ENCODE data around the gene SLC27A3.

Gene SLC27A3

GRCh38 chr1:153801028-153801625 is 25.9 kb downstream of the SLC27A3 start:
- no peak for DNase-seq

GRCh38 chr1:153801786-153802697 is 26.8 kb downstream of the SLC27A3 start:
- no peak for DNase-seq

- no peak for DNase-seq
Measured at GRCh38 chr1:153803470-153804056, 28.4 kb downstream of the SLC27A3 start.

- DNase-seq: no peak
Measured at GRCh38 chr1:153804112-153804511, 28.9 kb downstream of the SLC27A3 start.

GRCh38 chr1:153805042-153805745 is 30.0 kb downstream of the SLC27A3 start:
- no peak for DNase-seq

GRCh38 chr1:153805886-153806719 is 30.9 kb downstream of the SLC27A3 start:
- no peak for DNase-seq

- DNase-seq: no peak
Measured at GRCh38 chr1:153816283-153816889, 41.2 kb downstream of the SLC27A3 start.

GRCh38 chr1:153818876-153819275 is 43.7 kb downstream of the SLC27A3 start:
- DNase-seq: no peak

DNA sequence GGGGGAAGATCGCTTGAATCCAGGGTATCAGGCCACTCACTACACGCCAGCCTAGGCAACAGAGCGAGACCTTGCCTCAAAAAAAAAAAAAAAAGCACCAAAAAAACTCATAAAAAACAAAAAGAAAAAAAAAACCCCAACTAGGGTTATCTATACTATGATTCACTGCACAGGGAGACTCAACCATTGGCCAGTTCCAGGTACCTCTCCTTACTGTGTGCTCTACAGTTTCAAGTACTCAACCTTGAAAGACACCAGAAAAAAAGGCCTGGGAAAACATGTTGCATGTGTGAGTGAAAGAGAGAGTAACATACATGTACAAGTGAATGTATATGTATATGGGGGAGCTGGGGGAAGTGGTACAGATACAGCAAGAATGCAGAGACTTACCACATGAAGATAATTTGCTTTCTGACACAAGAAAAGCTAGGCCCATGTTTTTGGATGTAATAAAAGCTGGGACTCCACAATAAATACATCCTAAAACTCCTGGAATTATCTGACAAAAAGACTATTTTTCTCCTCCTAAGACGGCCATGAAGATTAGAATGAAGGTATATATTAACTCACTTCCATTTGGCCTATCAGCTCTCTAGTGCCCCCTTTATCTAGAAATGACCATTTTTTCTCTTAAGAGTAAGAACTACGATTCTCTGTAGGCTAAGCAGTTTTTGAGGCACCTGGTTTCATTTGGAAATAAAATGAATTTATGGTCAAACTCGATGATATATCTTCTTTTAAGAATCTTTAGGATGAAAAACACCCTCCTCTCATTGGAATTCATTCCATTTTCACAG is 52.2 kb downstream of the SLC27A3 start:
- DNase-seq: no peak

All from NCI-H1417 treated with DMSO at 0.1 percent for 48 hours (cell line).